Measurements from ENCODE around the gene STARD9. TPM values are rescaled to one million over a fixed set of nuclear protein-coding genes. Genes with fewer than 3 reads are reported as not detected.
"Not testable (repeated sequence)": the region's sequence is repeated elsewhere in the genome, so short reads cannot be mapped to it uniquely, and the experiment has no call there.

STARD9 gene
- polyA plus RNA-seq, 1 of the 3 experiments (the other 2 are of a cell fraction): 2.1 TPM

DNA sequence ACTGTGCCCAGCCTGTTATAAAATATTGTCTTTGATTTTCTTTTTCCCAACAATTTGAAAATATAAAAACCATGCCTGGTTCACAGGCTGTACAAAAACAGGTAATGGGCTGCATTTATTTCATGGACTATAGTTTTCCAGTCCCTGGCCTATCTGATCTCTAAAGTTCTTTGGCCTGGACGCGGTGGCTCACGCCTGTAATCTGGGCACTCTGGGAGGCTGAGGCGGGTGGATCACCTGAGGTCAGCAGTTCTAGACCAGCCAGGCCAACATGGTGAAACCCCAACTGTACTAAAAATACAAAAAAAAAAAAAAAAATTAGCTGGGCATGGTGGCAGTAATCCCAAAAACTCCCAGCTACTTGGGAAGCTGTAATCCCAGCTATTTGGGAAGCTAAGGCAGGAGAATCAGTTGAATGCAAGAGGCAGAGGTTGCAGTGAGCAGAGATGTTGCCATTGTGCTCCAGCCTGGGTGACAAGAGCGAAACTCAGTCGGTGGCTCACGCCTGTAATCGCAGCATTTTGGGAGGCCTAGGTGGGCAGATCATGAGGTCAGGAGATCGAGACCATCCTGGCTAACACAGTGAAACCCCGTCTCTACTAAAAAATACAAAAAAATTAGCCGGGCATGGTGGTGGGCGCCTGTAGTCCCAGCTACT is 18.7 kb upstream of the STARD9 start:
- CTCF ChIA-PET; H3K4me2 ChIP-seq; POLR2A ChIA-PET; H3K9ac ChIP-seq; H3K27ac ChIP-seq (ENCODE audit: low read depth in 2 of 2, low read length in 1 of 2); H3K9me3 ChIP-seq; H3F3A ChIP-seq (replicated peaks; ENCODE audit: insufficient read depth); DNase-seq; H3K4me3 ChIP-seq (ENCODE audit: low read depth in 2 of 2, low read length in 1 of 2); H3K4me1 ChIP-seq (ENCODE audit: control insufficient read depth in 1 of 2, insufficient read depth in 2 of 2, low read depth in 1 of 2, low read length in 1 of 2); H4K20me1 ChIP-seq (ENCODE audit: insufficient read depth); H2AFZ ChIP-seq (ENCODE audit: low read depth); H3K27me3 ChIP-seq (ENCODE audit: insufficient read depth); H3K9me2 ChIP-seq: not testable (repeated sequence)
- Histone ChIP-seq H3K36me3 (replicated peaks in 1 of 2; ENCODE audit: control insufficient read depth in 1 of 2, insufficient read depth in 2 of 2, low read length in 1 of 2) (peaks cover 15 to 36% of the 10 kb centered on the region in 2 experiments), H3K79me2 (ENCODE audit: insufficient read depth) (peaks cover 58% of the 10 kb centered on the region)
- 98% methylated on average over 12 of the region's 12 CpGs for WGBS (ENCODE audit: low lambda C conversion rate)

DNA sequence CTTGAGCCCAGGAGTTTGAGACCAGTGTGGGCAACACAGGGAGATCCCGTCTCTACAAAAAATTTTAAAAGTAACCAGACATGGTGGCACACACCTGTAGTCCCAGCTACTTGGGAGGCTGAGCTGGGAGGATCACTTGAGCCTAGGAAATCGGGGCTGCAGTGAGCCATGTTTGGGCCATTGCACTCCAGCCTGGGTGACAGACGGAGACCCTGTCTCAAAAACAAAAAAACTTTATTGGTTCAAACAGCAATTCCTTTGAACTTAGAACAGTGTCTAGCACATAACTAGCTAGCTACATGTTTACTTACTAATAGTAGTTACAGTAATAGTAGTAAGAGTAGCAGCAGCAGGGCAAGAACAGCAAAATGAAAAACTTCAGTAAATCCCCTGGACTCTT is 16.7 kb upstream of the STARD9 start:
- H3K79me2 ChIP-seq (ENCODE audit: insufficient read depth): peaks cover 38% of the 10 kb centered on the region
- no peaks in the 10 kb centered on the region for H3K9me2 ChIP-seq
- no peak for DNase-seq
- H3K9ac ChIP-seq: no peak overlapping the region
- TF ChIP-seq, protein P1, sequence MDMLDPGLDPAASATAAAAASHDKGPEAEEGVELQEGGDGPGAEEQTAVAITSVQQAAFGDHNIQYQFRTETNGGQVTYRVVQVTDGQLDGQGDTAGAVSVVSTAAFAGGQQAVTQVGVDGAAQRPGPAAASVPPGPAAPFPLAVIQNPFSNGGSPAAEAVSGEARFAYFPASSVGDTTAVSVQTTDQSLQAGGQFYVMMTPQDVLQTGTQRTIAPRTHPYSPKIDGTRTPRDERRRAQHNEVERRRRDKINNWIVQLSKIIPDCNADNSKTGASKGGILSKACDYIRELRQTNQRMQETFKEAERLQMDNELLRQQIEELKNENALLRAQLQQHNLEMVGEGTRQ (IDR thresholded peaks at IDR 0.05; ENCODE audit: borderline replicate concordance, low read depth, low read length): no peak
- TF ChIP-seq RAD21 (IDR thresholded peaks at IDR 0.05; ENCODE audit: low read length) (no peak), JUND (IDR thresholded peaks at IDR 0.05) (no peak), YY1 (IDR thresholded peaks at IDR 0.05; ENCODE audit: low read depth) (no peak), TAF1 (IDR thresholded peaks at IDR 0.05; ENCODE audit: borderline replicate concordance, low read depth, low read length) (no peak), NRF1 (IDR thresholded peaks at IDR 0.05; ENCODE audit: low read depth, low read length) (no peak), NFIC (IDR thresholded peaks at IDR 0.05; ENCODE audit: borderline replicate concordance) (no peak), EZH2phosphoT487 (IDR thresholded peaks at IDR 0.05; ENCODE audit: borderline replicate concordance, low read depth) (no peak), POLR2AphosphoS5 (IDR thresholded peaks at IDR 0.05; ENCODE audit: low read depth, low read length) (no peak), RXRA (IDR thresholded peaks at IDR 0.05; ENCODE audit: borderline replicate concordance, low read depth) (no peak)
- TF ChIP-seq, protein P2, sequence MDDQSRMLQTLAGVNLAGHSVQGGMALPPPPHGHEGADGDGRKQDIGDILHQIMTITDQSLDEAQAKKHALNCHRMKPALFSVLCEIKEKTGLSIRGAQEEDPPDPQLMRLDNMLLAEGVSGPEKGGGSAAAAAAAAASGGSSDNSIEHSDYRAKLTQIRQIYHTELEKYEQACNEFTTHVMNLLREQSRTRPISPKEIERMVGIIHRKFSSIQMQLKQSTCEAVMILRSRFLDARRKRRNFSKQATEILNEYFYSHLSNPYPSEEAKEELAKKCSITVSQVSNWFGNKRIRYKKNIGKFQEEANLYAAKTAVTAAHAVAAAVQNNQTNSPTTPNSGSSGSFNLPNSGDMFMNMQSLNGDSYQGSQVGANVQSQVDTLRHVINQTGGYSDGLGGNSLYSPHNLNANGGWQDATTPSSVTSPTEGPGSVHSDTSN (IDR thresholded peaks at IDR 0.05): no peak
- H3K27me3 ChIP-seq (ENCODE audit: insufficient read depth): no peaks in the 10 kb centered on the region
- H3K4me2 ChIP-seq: no peak overlapping the region
- 90% methylated on average over 3 of the region's 3 CpGs for WGBS (ENCODE audit: low lambda C conversion rate)
- POLR2A ChIA-PET: no interaction called here
- no peaks in the 10 kb centered on the region for H4K20me1 ChIP-seq (ENCODE audit: insufficient read depth)
- H2AFZ ChIP-seq (ENCODE audit: low read depth): no peak overlapping the region
- peaks cover 6% of the 10 kb centered on the region for H3F3A ChIP-seq (replicated peaks; ENCODE audit: insufficient read depth)
- peaks cover 17 to 46% of the 10 kb centered on the region in 2 experiments for H3K36me3 ChIP-seq (replicated peaks in 1 of 2; ENCODE audit: control insufficient read depth in 1 of 2, insufficient read depth in 2 of 2, low read length in 1 of 2)
- no peaks in the 10 kb centered on the region for H3K9me3 ChIP-seq
- no peaks in the 10 kb centered on the region for H3K4me1 ChIP-seq (ENCODE audit: control insufficient read depth in 1 of 2, insufficient read depth in 2 of 2, low read depth in 1 of 2, low read length in 1 of 2)
- H3K4me3 ChIP-seq (ENCODE audit: low read depth in 2 of 2, low read length in 1 of 2): no peak overlapping the region
- H3K27ac ChIP-seq (ENCODE audit: low read depth in 2 of 2, low read length in 1 of 2): no peak overlapping the region
- CTCF ChIA-PET: no interaction called here
